Smooth muscle cell (in vitro differentiated cells): Measurements from ENCODE around the gene CHN2. TPM values are rescaled to one million over a fixed set of nuclear protein-coding genes. Genes with fewer than 3 reads are reported as not detected.
"Not testable (repeated sequence)": the region's sequence is repeated elsewhere in the genome, so short reads cannot be mapped to it uniquely, and the experiment has no call there.

ENCODE experiments used
- DNase-seq: peaks from one replicate; lab custom pipeline; 2025; ENCODE audit not compliant: unreplicated experiment; lab: John Stamatoyannopoulos, UW
- H2AFZ ChIP-seq: fragments of 200-600 bp; sonication (generic); 2 replicates; pipeline ENCODE4 v1.6.0; 2016; ENCODE audit warnings: antibody characterized with exemption, low read depth, mild to moderate bottlenecking
- H3F3A ChIP-seq: fragments of 200-600 bp; sonication (generic); 2 replicates; pipeline ENCODE4 v1.6.0; 2017; ENCODE audit warnings: antibody characterized with exemption, low read depth
- H3K27ac ChIP-seq: fragments of 200-600 bp; sonication (generic); 2 replicates; pipeline ENCODE4 v1.5.1; 2016; ENCODE audit warnings: low read depth, mild to moderate bottlenecking
- H3K27me3 ChIP-seq: fragments of 200-600 bp; sonication (generic); 2 replicates; pipeline ENCODE4 v1.6.1; 2016; ENCODE audit warnings: low read depth, mild to moderate bottlenecking
- H3K36me3 ChIP-seq: fragments of 200-600 bp; sonication (generic); 2 replicates; pipeline ENCODE4 v1.5.1; 2016; ENCODE audit warnings: low read depth
- H3K4me1 ChIP-seq: fragments of 200-600 bp; sonication (generic); 2 replicates; pipeline ENCODE4 v1.5.1; 2016; ENCODE audit warnings: low read depth
- H3K4me2 ChIP-seq: fragments of 200-600 bp; sonication (generic); 2 replicates; pipeline ENCODE4 v1.6.0; 2016; ENCODE audit warnings: mild to moderate bottlenecking
- H3K4me3 ChIP-seq: fragments of 200-600 bp; sonication (generic); 2 replicates; pipeline ENCODE4 v1.5.1; 2016; ENCODE audit warnings: mild to moderate bottlenecking
- H3K79me2 ChIP-seq: fragments of 200-600 bp; sonication (generic); 2 replicates; pipeline ENCODE4 v1.6.0; 2016; ENCODE audit warnings: low read depth, mild to moderate bottlenecking
- H3K9ac ChIP-seq: fragments of 200-600 bp; sonication (generic); 2 replicates; pipeline ENCODE4 v1.6.0; 2016; ENCODE audit warnings: low read depth
- H3K9me3 ChIP-seq: fragments of 200-600 bp; sonication (generic); replicated peaks from 2 replicates; pipeline ENCODE4 v1.5.1; 2016; ENCODE audit warnings: low read depth
- H4K20me1 ChIP-seq: fragments of 200-600 bp; sonication (generic); 2 replicates; pipeline ENCODE4 v1.6.0; 2016; ENCODE audit warnings: low read depth
- WGBS: methylation state at CpG from one replicate; pipeline ENCODE4 v1.1.7; 2016; ENCODE audit warnings: low lambda C conversion rate; 5-methylcytosine and 5-hydroxymethylcytosine counted together
- polyA plus RNA-seq: library from polyadenylated mRNA; unstranded; fragments of >200 nt; fragmentation: Nextera tagmentation; extraction: Ambion mirVana; gene quantifications from 2 replicates; pipeline ENCODE4 v1.2.1, GENCODE V29; 2016
- total RNA-seq: library from RNA; depleted of rRNA; stranded (reverse); fragments of >200 nt; gene quantifications from 2 replicates; pipeline ENCODE4 v1.2.3, GENCODE V29; 2014
- TF ChIP-seq, protein P1 (sequence below): fragments of 200-600 bp; sonication (generic); IDR thresholded peaks from 2 replicates; pipeline ENCODE4 v1.5.1; 2017; ENCODE audit warnings: borderline replicate concordance, mild to moderate bottlenecking, antibody characterized with exemption; ENCODE audit not compliant: insufficient read depth, poor library complexity, severe bottlenecking

The CHN2 gene
- total and polyA plus RNA-seq, 2 experiments from 2014 or later = 7.4 to 20.7 TPM

GRCh38 chr7:29262191-29262917, 67.8 kb downstream of the CHN2 start:
- Histone ChIP-seq H3K4me3 (no peak overlapping the region), H3K4me1 (peaks cover 8% of the 10 kb centered on the region), H3K4me2 (no peak overlapping the region), H3K36me3 (no peaks in the 10 kb centered on the region), H3K79me2 (no peaks in the 10 kb centered on the region), H3K9ac (no peak overlapping the region), H3K9me3 (no peaks in the 10 kb centered on the region), H3K27me3 (no peaks in the 10 kb centered on the region), H3F3A (no peaks in the 10 kb centered on the region), H3K27ac (no peak overlapping the region), H2AFZ (no peak overlapping the region), H4K20me1 (no peaks in the 10 kb centered on the region)
- TF ChIP-seq, protein P1, sequence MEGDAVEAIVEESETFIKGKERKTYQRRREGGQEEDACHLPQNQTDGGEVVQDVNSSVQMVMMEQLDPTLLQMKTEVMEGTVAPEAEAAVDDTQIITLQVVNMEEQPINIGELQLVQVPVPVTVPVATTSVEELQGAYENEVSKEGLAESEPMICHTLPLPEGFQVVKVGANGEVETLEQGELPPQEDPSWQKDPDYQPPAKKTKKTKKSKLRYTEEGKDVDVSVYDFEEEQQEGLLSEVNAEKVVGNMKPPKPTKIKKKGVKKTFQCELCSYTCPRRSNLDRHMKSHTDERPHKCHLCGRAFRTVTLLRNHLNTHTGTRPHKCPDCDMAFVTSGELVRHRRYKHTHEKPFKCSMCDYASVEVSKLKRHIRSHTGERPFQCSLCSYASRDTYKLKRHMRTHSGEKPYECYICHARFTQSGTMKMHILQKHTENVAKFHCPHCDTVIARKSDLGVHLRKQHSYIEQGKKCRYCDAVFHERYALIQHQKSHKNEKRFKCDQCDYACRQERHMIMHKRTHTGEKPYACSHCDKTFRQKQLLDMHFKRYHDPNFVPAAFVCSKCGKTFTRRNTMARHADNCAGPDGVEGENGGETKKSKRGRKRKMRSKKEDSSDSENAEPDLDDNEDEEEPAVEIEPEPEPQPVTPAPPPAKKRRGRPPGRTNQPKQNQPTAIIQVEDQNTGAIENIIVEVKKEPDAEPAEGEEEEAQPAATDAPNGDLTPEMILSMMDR = no peak
- WGBS = 100% methylated on average over 2 of the region's 2 CpGs
- DNase-seq = no peak

DNA sequence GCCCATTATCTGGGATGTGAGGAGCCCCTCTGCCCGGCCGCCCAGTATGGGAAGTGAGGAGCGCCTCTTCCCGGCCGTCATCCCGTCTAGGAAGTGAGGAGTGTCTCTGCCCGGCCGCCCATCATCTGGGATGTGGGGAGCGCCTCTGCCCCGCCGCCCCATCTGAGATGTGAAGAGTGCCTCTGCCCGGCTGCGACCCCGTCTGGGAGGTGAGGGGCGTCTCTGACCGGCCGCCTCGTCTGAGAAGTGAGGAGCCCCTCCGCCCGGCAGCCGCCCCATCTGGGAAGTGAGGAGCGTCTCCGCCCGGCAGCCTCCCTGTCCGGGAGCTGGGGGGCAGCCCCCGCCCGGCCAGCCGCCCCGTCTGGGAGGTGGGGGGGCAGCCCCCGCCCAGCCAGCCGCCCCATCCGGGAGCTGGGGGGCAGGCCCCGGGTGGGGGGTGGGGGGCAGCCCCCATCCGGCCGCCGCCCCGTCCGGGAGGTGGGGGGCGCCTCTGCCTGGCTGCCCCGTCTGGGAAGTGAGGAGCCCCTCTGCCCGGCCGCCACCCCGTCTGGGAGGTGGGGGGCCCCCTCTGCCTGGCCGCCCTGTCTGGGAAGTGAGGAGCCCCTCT, 69.1 kb downstream of the CHN2 start:
- H3F3A ChIP-seq, H3K4me2 ChIP-seq: not testable (repeated sequence)
- 99% methylated on average over 25 of the region's 44 CpGs for WGBS

GRCh38 chr7:29265208-29265923, 70.8 kb downstream of the CHN2 start:
- Histone ChIP-seq H4K20me1 (no peaks in the 10 kb centered on the region), H3K4me2 (no peak overlapping the region), H3K36me3 (no peaks in the 10 kb centered on the region), H2AFZ (no peak overlapping the region), H3K9me3 (no peaks in the 10 kb centered on the region), H3K9ac (no peak overlapping the region), H3F3A (no peaks in the 10 kb centered on the region), H3K79me2 (no peaks in the 10 kb centered on the region), H3K4me3 (no peak overlapping the region), H3K27ac (no peak overlapping the region), H3K4me1 (peaks cover 8% of the 10 kb centered on the region), H3K27me3 (no peaks in the 10 kb centered on the region)
- TF ChIP-seq, protein P1 = no peak
- WGBS = 74% methylated on average over 6 of the region's 6 CpGs
- no peak for DNase-seq

More for the DNA sequence above, 69.1 kb downstream of the CHN2 start:
- not testable (repeated sequence) for H3K4me3 ChIP-seq, H3K27ac ChIP-seq, DNase-seq, H2AFZ ChIP-seq, H3K9me3 ChIP-seq, H3K9ac ChIP-seq, H4K20me1 ChIP-seq, H3K4me1 ChIP-seq, H3K79me2 ChIP-seq, H3K36me3 ChIP-seq, H3K27me3 ChIP-seq

DNA sequence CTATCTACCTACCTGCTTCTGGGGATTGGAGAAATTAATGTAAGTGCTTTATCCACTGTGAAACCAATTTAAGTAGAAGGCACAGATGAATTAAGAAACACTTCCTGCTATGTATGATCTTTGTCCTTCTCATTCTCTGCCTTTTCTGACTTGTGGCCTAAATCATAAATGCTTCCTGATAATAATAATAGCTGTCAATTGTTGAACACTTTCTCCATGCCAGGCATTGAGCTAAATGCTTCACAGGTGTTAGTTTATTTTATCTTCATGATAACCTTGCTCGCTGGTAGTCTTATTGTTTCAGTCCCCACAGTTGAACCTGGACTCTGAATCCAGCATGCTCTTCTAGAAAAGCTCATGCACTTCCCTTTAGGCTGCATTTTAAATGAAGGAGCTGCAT, 75.4 kb downstream of the CHN2 start:
- Histone ChIP-seq H3K79me2 (no peaks in the 10 kb centered on the region), H3K36me3 (no peaks in the 10 kb centered on the region), H4K20me1 (no peaks in the 10 kb centered on the region), H3K9ac (no peak overlapping the region), H3K27ac (no peak overlapping the region), H3K4me3 (no peak overlapping the region), H3K4me1 (peaks cover 7% of the 10 kb centered on the region), H2AFZ (no peak overlapping the region), H3K9me3 (no peaks in the 10 kb centered on the region), H3K4me2 (no peak overlapping the region), H3K27me3 (no peaks in the 10 kb centered on the region), H3F3A (no peaks in the 10 kb centered on the region)
- no peak for DNase-seq
- TF ChIP-seq, protein P1 = no peak
- WGBS = 91% methylated on average over 1 of the region's 1 CpG
